Measurements from ENCODE around the gene C9orf43. TPM values are rescaled to one million over a fixed set of nuclear protein-coding genes. Genes with fewer than 3 reads are reported as not detected.
A peak's percentile ranks its signal among the peaks of the same experiment; 100 is the strongest.

Gene C9orf43
- total RNA-seq, 1 donor from 2014 or later: 0.35 TPM

DNA sequence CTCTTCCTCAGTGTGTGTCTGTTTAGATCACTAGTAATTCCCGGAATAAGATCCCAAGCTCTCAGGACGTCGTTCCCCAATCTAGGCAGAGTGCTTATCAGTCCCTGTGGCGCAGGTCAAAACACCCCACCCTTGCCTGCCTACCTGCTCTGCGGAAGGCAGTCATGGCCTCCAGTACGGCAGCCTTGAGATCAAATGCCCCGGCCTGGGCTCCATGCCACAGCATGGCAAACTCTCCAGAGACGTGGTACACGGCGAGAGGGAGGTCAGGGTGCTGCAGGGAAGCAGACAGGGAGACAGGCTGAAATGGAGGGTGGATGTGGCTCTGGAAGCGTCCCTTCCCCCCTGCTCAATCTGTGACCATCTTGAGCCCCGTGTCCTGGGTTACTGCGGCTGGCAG is 21.7 kb upstream of the C9orf43 start:
- TF ChIP-seq, protein P1, sequence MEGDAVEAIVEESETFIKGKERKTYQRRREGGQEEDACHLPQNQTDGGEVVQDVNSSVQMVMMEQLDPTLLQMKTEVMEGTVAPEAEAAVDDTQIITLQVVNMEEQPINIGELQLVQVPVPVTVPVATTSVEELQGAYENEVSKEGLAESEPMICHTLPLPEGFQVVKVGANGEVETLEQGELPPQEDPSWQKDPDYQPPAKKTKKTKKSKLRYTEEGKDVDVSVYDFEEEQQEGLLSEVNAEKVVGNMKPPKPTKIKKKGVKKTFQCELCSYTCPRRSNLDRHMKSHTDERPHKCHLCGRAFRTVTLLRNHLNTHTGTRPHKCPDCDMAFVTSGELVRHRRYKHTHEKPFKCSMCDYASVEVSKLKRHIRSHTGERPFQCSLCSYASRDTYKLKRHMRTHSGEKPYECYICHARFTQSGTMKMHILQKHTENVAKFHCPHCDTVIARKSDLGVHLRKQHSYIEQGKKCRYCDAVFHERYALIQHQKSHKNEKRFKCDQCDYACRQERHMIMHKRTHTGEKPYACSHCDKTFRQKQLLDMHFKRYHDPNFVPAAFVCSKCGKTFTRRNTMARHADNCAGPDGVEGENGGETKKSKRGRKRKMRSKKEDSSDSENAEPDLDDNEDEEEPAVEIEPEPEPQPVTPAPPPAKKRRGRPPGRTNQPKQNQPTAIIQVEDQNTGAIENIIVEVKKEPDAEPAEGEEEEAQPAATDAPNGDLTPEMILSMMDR (IDR thresholded peaks at IDR 0.05): no peak
- Histone ChIP-seq H3K36me3 (peaks cover 69% of the 10 kb centered on the region), H3K4me3 (no peak overlapping the region), H3K4me1 (no peaks in the 10 kb centered on the region), H3K9me3 (no peaks in the 10 kb centered on the region), H3K27me3 (ENCODE audit: low read depth) (no peaks in the 10 kb centered on the region), H3K27ac (no peak overlapping the region)
- ATAC-seq (no peak), DNase-seq (no peak)
- intact Hi-C loops (cut with DNase I): no loop called here

DNA sequence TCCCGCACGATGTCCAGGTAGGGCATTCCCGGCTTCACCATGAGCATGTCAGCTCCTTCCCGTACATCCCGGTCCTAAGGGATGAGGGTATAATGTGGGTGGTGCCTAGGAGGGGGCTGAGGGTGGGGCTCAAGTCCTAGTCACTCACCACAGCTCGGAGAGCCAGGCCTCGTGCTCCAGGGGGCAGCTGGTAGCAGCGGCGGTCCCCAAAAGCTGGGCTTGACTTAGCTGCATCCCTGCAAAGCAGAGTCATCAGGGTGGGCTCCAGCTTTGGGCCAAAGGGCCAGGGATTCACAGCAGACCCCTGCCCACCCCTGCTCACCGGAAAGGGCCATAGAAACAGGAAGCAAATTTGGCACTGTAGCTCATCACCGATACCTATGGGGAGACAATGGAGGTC is 21.1 kb upstream of the C9orf43 start:
- Histone ChIP-seq H3K4me3 (no peak overlapping the region), H3K9me3 (no peaks in the 10 kb centered on the region), H3K27ac (no peak overlapping the region), H3K4me1 (no peaks in the 10 kb centered on the region), H3K27me3 (ENCODE audit: low read depth) (no peaks in the 10 kb centered on the region), H3K36me3 (peaks cover 71% of the 10 kb centered on the region)
- no peak for DNase-seq
- TF ChIP-seq, protein P1 (IDR thresholded peaks at IDR 0.05): no peak
- no peak for ATAC-seq
- intact Hi-C loops (cut with DNase I): no loop called here

DNA sequence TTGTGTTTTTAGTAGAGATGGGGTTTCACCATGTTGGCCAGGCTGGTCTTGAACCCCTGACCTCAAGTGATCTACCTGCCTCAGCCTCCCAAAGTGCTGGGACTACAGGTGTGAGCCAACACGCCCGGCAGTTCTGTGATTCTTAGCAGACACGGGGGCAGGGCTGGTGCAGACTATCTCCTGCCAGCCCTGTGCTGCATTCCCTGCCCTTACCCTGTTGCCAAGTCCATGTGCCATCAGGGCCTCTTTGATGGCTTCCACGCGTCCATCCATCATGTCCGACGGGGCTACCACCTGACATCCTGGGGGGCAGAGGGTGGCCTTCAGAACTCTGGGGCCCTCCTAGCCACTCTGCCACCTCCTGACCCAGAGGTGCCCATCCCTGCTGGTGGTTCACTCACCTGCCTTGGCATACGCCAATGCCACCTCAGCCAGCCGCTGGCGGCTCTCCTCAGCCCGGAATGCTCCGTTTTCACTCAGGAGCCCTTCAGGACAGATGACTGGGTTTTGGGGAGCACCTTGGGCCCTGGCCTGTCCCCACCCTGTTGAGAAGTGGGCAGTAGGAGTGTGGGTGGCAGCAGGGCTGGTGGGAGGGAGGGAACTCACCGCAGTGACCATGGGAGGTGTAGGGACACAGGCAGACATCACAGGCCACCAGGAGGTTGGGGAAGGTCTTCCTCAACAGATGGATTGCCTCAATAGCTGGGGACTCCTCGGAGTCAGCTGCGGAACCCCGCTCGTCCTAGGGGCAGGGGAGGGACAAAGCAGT is 20.2 kb upstream of the C9orf43 start:
- intact Hi-C loops (cut with DNase I): no loop called here
- Histone ChIP-seq H3K4me1 (no peaks in the 10 kb centered on the region), H3K4me3 (no peak overlapping the region), H3K27ac (no peak overlapping the region), H3K36me3 (peaks cover 75% of the 10 kb centered on the region), H3K9me3 (no peaks in the 10 kb centered on the region), H3K27me3 (ENCODE audit: low read depth) (no peaks in the 10 kb centered on the region)
- no peak for DNase-seq
- ATAC-seq: peak in 1 of 2 donors; percentile 11
- TF ChIP-seq, protein P1 (IDR thresholded peaks at IDR 0.05): no peak

DNA sequence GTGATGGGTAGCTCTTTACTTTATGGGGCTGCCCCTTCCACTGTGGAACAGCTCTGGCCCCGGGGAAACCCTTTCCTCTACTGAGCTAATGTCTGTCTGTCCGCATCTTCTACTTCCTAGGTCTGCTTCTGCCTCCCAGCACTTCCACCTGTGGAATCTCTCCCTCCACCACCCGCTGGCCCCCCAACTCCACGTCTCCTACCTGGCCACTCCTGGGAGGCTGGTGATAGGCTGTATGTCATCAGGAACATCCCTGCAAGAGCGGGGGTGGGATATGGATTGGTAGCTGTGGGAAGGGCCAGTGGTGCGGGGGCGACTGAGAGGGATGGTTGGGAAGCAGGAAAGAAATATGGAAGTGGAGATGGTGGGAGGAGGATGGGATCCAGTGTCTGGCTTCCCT is 18.6 kb upstream of the C9orf43 start:
- TF ChIP-seq, protein P1 (IDR thresholded peaks at IDR 0.05): no peak
- Histone ChIP-seq H3K4me3 (no peak overlapping the region), H3K36me3 (peaks cover 76% of the 10 kb centered on the region), H3K27ac (no peak overlapping the region), H3K4me1 (no peaks in the 10 kb centered on the region), H3K27me3 (ENCODE audit: low read depth) (no peaks in the 10 kb centered on the region), H3K9me3 (no peaks in the 10 kb centered on the region)
- no peak for ATAC-seq
- intact Hi-C loops (cut with DNase I): no loop called here
- no peak for DNase-seq

DNA sequence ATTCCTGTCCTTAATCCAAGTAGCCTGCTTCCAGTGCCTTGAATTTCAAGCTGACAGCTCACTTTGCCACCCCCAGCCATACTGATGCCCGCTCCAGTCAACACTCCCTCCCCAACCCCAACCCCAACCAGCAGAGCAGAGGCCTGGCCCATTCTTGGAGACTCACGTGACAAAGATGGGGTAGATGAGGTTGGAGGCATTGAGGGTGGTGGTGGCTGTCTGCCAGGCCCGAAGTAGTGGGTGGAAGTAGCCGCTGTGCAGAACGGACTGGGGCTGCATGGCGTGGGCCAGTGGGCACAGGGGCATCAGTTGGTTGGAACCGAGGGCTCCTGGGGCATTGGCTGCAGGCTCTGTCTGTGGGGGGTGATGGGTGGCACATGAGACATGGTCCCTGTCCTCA is 17.3 kb upstream of the C9orf43 start:
- no peak for DNase-seq
- intact Hi-C loops (cut with DNase I): no loop called here
- H3K4me1 ChIP-seq: peaks cover 3% of the 10 kb centered on the region
- H3K27ac ChIP-seq: no peak overlapping the region
- TF ChIP-seq, protein P1 (IDR thresholded peaks at IDR 0.05): no peak
- no peaks in the 10 kb centered on the region for H3K27me3 ChIP-seq (ENCODE audit: low read depth)
- H3K36me3 ChIP-seq: peaks cover 62% of the 10 kb centered on the region
- ATAC-seq: no peak
- H3K4me3 ChIP-seq: no peak overlapping the region
- H3K9me3 ChIP-seq: no peaks in the 10 kb centered on the region

Measured in lower lobe of right lung (tissue), 2 donors.